ENCODE measurements around the gene GYS2. TPM values are rescaled to one million over a fixed set of nuclear protein-coding genes. Genes with fewer than 3 reads are reported as not detected.

Gene GYS2
- total RNA-seq, 1 donor from 2014 or later: not detected

DNA sequence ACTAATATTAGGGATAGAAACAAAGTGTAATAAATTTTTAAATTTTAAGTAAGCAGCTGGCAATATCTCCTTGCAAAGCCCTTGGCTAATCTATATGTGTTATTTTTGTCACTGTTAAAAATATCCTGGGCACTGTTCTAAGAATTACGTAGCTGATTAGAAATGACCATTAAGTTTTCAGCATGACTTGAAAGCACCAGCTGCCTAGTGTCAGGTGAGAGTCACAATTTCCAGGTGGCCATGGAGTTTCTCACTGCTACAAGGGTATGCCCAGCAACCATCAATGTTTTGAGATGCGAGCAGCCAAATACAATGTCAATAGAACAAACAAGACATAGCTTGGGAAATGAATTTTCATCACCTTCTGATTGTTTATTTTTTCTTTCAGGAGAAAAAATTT, 23.3 kb upstream of the GYS2 start:
- no peak overlapping the region for H3K4me3 ChIP-seq (ENCODE audit: low read depth, low read length)
- TF ChIP-seq CTCF (conservative IDR thresholded peaks at IDR 0.05; ENCODE audit: low read depth, low read length): no peak
- DNase-seq (ENCODE audit: low read depth): no peak

- H3K4me3 ChIP-seq (ENCODE audit: low read depth, low read length): no peak overlapping the region
- no peak for DNase-seq (ENCODE audit: low read depth)
- TF ChIP-seq CTCF (conservative IDR thresholded peaks at IDR 0.05; ENCODE audit: low read depth, low read length): no peak
These were observed 13.9 kb upstream of the GYS2 start for GRCh38 chr12:21618566-21618965.

- no peak overlapping the region for H3K4me3 ChIP-seq (ENCODE audit: low read depth, low read length)
- no peak for DNase-seq (ENCODE audit: low read depth)
- TF ChIP-seq CTCF (conservative IDR thresholded peaks at IDR 0.05; ENCODE audit: low read depth, low read length): no peak
These were observed 12.4 kb upstream of the GYS2 start for GRCh38 chr12:21617030-21617429.

GRCh38 chr12:21615431-21615830, 10.8 kb upstream of the GYS2 start:
- DNase-seq (ENCODE audit: low read depth): no peak
- no peak overlapping the region for H3K4me3 ChIP-seq (ENCODE audit: low read depth, low read length)
- TF ChIP-seq CTCF (conservative IDR thresholded peaks at IDR 0.05; ENCODE audit: low read depth, low read length): no peak

- DNase-seq (ENCODE audit: low read depth): no peak
- no peak for TF ChIP-seq CTCF (conservative IDR thresholded peaks at IDR 0.05; ENCODE audit: low read depth, low read length)
- H3K4me3 ChIP-seq (ENCODE audit: low read depth, low read length): no peak overlapping the region
These were observed 9.9 kb upstream of the GYS2 start for GRCh38 chr12:21614506-21614905.

- no peak for DNase-seq (ENCODE audit: low read depth)
- H3K4me3 ChIP-seq (ENCODE audit: low read depth, low read length): no peak overlapping the region
- no peak for TF ChIP-seq CTCF (conservative IDR thresholded peaks at IDR 0.05; ENCODE audit: low read depth, low read length)
These were observed 9.3 kb upstream of the GYS2 start for GRCh38 chr12:21613931-21614330.

- TF ChIP-seq CTCF (conservative IDR thresholded peaks at IDR 0.05; ENCODE audit: low read depth, low read length): no peak
- no peak for DNase-seq (ENCODE audit: low read depth)
- H3K4me3 ChIP-seq (ENCODE audit: low read depth, low read length): no peak overlapping the region
These were observed 3.5 kb upstream of the GYS2 start for GRCh38 chr12:21608196-21608595.

Data from epithelial cell of proximal tubule (primary cell).